ENCODE data around the gene IQSEC1. TPM values are rescaled to one million over a fixed set of nuclear protein-coding genes. Genes with fewer than 3 reads are reported as not detected.
A peak's percentile ranks its signal among the peaks of the same experiment; 100 is the strongest.

The IQSEC1 gene
- total RNA-seq = 10 to 100 TPM; 20.1 to 22.2 TPM

- Mint-ChIP-seq H3K27me3 (peaks cover 10% of the 10 kb centered on the region), H3K27ac (peak within 1 kb of the TSS; percentile 66), H3K36me3 (peaks cover 2% of the 10 kb centered on the region), H3K9me3 (no peaks in the 10 kb centered on the region), H3K4me1 (peaks cover 36% of the 10 kb centered on the region), H3K4me3 (peak within 1 kb of the TSS; percentile 81)
- peak; percentile 76 for DNase-seq
Observed at GRCh38 chr3:13073326-13074005, at the start of gene IQSEC1. IQSEC1 (minus strand) TSS chr3:13073429; CDS start chr3:13073014, 415 bp downstream.

GRCh38 chr3:13122081-13123012 lies 49.1 kb upstream of the IQSEC1 start:
- H3K36me3 Mint-ChIP-seq = no peaks in the 10 kb centered on the region
- DNase-seq = no peak
- H3K27ac Mint-ChIP-seq = no peak overlapping the region
- H3K4me3 Mint-ChIP-seq = no peak overlapping the region
- H3K27me3 Mint-ChIP-seq = no peaks in the 10 kb centered on the region
- H3K4me1 Mint-ChIP-seq = no peaks in the 10 kb centered on the region
- H3K9me3 Mint-ChIP-seq = no peaks in the 10 kb centered on the region

- no peaks in the 10 kb centered on the region for H3K9me3 Mint-ChIP-seq
- H3K27me3 Mint-ChIP-seq = no peaks in the 10 kb centered on the region
- DNase-seq = no peak
- H3K4me1 Mint-ChIP-seq = no peaks in the 10 kb centered on the region
- no peak overlapping the region for H3K27ac Mint-ChIP-seq
- no peaks in the 10 kb centered on the region for H3K36me3 Mint-ChIP-seq
- H3K4me3 Mint-ChIP-seq = no peak overlapping the region
Observed at GRCh38 chr3:13121553-13122001, 48.3 kb upstream of the IQSEC1 start.

- Mint-ChIP-seq H3K27me3 (no peaks in the 10 kb centered on the region), H3K4me1 (no peaks in the 10 kb centered on the region), H3K27ac (no peak overlapping the region), H3K36me3 (no peaks in the 10 kb centered on the region), H3K4me3 (no peak overlapping the region), H3K9me3 (no peaks in the 10 kb centered on the region)
- no peak for DNase-seq
Observed at GRCh38 chr3:13120928-13121552, 47.8 kb upstream of the IQSEC1 start.

- DNase-seq = no peak
- Mint-ChIP-seq H3K4me3 (no peak overlapping the region), H3K4me1 (no peaks in the 10 kb centered on the region)
Observed at GRCh38 chr3:13120289-13120927, 47.2 kb upstream of the IQSEC1 start.

GRCh38 chr3:13119471-13120220 lies 46.4 kb upstream of the IQSEC1 start:
- H3K27ac Mint-ChIP-seq = no peak overlapping the region
- H3K36me3 Mint-ChIP-seq = no peaks in the 10 kb centered on the region
- no peak for DNase-seq
- H3K9me3 Mint-ChIP-seq = no peaks in the 10 kb centered on the region
- H3K4me3 Mint-ChIP-seq = no peak overlapping the region
- H3K4me1 Mint-ChIP-seq = no peaks in the 10 kb centered on the region
- H3K27me3 Mint-ChIP-seq = no peaks in the 10 kb centered on the region

More at GRCh38 chr3:13120289-13120927, 47.2 kb upstream of the IQSEC1 start:
- Mint-ChIP-seq H3K27ac (no peak overlapping the region), H3K9me3 (no peaks in the 10 kb centered on the region), H3K27me3 (no peaks in the 10 kb centered on the region), H3K36me3 (no peaks in the 10 kb centered on the region)

- H3K27me3 Mint-ChIP-seq = no peaks in the 10 kb centered on the region
- no peaks in the 10 kb centered on the region for H3K36me3 Mint-ChIP-seq
- H3K4me3 Mint-ChIP-seq = no peak overlapping the region
- DNase-seq = no peak
- no peak overlapping the region for H3K27ac Mint-ChIP-seq
- H3K9me3 Mint-ChIP-seq = no peaks in the 10 kb centered on the region
- H3K4me1 Mint-ChIP-seq = peaks cover 3% of the 10 kb centered on the region
Observed at GRCh38 chr3:13116426-13116825, 43.2 kb upstream of the IQSEC1 start.

- DNase-seq = no peak
- H3K9me3 Mint-ChIP-seq = no peaks in the 10 kb centered on the region
- peaks cover 7% of the 10 kb centered on the region for H3K4me1 Mint-ChIP-seq
- H3K4me3 Mint-ChIP-seq = no peak overlapping the region
- H3K27ac Mint-ChIP-seq = no peak overlapping the region
- no peaks in the 10 kb centered on the region for H3K27me3 Mint-ChIP-seq
- no peaks in the 10 kb centered on the region for H3K36me3 Mint-ChIP-seq
Observed at GRCh38 chr3:13115991-13116390, 42.8 kb upstream of the IQSEC1 start.

GRCh38 chr3:13115576-13115910 lies 42.3 kb upstream of the IQSEC1 start:
- Mint-ChIP-seq H3K4me3 (no peak overlapping the region), H3K4me1 (peaks cover 12% of the 10 kb centered on the region), H3K36me3 (no peaks in the 10 kb centered on the region), H3K9me3 (no peaks in the 10 kb centered on the region), H3K27ac (no peak overlapping the region), H3K27me3 (no peaks in the 10 kb centered on the region)
- no peak for DNase-seq

GRCh38 chr3:13114811-13115575 lies 41.8 kb upstream of the IQSEC1 start:
- H3K36me3 Mint-ChIP-seq = no peaks in the 10 kb centered on the region

GRCh38 chr3:13113346-13114330 lies 40.4 kb upstream of the IQSEC1 start:
- Mint-ChIP-seq H3K4me3 (no peak overlapping the region), H3K9me3 (no peaks in the 10 kb centered on the region), H3K27me3 (no peaks in the 10 kb centered on the region), H3K36me3 (no peaks in the 10 kb centered on the region), H3K27ac (no peak overlapping the region), H3K4me1 (peaks cover 15% of the 10 kb centered on the region)
- DNase-seq = no peak

More at GRCh38 chr3:13114811-13115575, 41.8 kb upstream of the IQSEC1 start:
- H3K9me3 Mint-ChIP-seq = no peaks in the 10 kb centered on the region
- H3K27me3 Mint-ChIP-seq = no peaks in the 10 kb centered on the region
- H3K4me3 Mint-ChIP-seq = no peak overlapping the region
- H3K4me1 Mint-ChIP-seq = peaks cover 15% of the 10 kb centered on the region
- no peak overlapping the region for H3K27ac Mint-ChIP-seq
- no peak for DNase-seq

- Mint-ChIP-seq H3K27me3 (no peaks in the 10 kb centered on the region), H3K36me3 (no peaks in the 10 kb centered on the region)
- DNase-seq = no peak
Observed at GRCh38 chr3:13112521-13113345, 39.5 kb upstream of the IQSEC1 start.

More at GRCh38 chr3:13112521-13113345, 39.5 kb upstream of the IQSEC1 start:
- Mint-ChIP-seq H3K4me1 (peaks cover 15% of the 10 kb centered on the region), H3K4me3 (no peak overlapping the region), H3K9me3 (no peaks in the 10 kb centered on the region), H3K27ac (no peak overlapping the region)

All from activated naive CD8-positive, alpha-beta T cell treated with anti-CD3 and anti-CD28 coated beads for 36 hours (primary cell).